KOPT-K1 (cell line): ENCODE results near the gene SOBP.

Experiments
- H3K27ac ChIP-seq: fragments of 200-600 bp; sonication (generic); 2 replicates; pipeline ENCODE4 v1.5.1; 2016; ENCODE audit warnings: antibody characterized with exemption, mild to moderate bottlenecking, low read depth, low read length; ENCODE audit not compliant: poor library complexity, severe bottlenecking
- H3K36me3 ChIP-seq: fragments of 200-600 bp; sonication (generic); 2 replicates; pipeline ENCODE4 v1.5.1; 2017; ENCODE audit warnings: antibody characterized with exemption, mild to moderate bottlenecking, low read length, moderate library complexity; ENCODE audit not compliant: insufficient read depth
- H3K9me3 ChIP-seq: fragments of 200-600 bp; sonication (generic); 2 replicates; pipeline ENCODE4 v1.5.1; 2017; ENCODE audit warnings: antibody characterized with exemption, low read length, mild to moderate bottlenecking; ENCODE audit not compliant: insufficient read depth, poor library complexity, severe bottlenecking

The SOBP gene

DNA sequence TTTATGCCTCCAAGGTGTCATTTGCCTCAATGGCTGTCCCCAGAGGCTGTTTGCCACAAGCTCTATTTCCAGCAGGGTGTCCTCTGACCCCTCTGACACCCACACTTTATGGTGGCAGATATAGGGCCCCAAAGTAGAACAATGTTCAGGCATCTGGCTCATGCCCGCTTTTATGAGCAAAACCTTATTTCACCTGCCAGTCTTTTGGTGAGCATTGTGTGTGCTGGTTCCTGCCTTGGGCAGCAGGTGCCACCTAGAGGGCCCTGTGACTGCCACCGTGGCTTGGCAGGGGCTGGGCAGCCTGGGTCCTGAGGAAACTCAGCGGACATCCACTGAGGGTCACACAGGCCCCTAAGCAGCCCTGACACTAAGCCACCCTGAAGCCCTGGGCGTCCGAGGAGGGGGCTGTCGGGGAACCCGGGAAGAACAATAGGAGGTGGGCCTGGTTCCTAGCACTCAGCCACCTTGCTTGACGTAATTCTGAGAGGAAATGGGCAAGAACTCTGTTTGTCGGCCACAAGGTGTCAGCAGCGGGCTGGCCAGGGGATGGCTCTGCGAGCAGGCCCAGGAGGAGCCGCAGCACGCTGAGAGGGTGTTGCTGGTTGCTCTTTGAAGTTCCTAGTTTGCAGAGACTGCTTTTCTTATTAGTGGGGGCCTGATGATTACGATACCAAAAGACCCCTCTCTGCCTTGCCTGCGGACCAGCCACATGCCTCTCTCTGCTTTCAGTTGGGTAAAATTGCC, 185.2 kb downstream of the SOBP start:
- peak overlapping the region; percentile 15 for H3K27ac ChIP-seq
- H3K9me3 ChIP-seq = no peaks in the 10 kb centered on the region
- no peaks in the 10 kb centered on the region for H3K36me3 ChIP-seq

DNA sequence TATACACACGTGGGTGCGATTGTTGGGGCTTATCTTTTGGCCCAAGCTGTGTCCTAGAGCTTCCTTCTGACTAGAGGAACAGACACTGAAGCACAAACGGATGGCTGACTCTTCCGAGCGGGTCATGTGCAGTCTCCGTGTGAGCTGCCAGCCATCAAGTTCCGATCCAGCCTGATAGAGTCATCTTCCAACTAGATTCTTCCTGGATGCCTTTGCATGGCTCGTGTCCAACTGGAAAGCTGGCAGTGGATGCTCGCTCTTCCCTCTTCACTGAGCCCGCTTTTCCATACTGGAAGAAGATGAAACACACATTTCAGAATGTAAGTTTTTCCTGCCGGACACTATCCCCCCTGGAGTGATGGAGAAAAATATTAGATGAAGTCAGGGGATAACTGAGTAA, 186.1 kb downstream of the SOBP start:
- H3K27ac ChIP-seq = no peak overlapping the region
- no peaks in the 10 kb centered on the region for H3K9me3 ChIP-seq
- no peaks in the 10 kb centered on the region for H3K36me3 ChIP-seq

GRCh38 chr6:107677399-107677798, 187.5 kb downstream of the SOBP start:
- Histone ChIP-seq H3K36me3 (no peaks in the 10 kb centered on the region), H3K9me3 (no peaks in the 10 kb centered on the region), H3K27ac (no peak overlapping the region)

DNA sequence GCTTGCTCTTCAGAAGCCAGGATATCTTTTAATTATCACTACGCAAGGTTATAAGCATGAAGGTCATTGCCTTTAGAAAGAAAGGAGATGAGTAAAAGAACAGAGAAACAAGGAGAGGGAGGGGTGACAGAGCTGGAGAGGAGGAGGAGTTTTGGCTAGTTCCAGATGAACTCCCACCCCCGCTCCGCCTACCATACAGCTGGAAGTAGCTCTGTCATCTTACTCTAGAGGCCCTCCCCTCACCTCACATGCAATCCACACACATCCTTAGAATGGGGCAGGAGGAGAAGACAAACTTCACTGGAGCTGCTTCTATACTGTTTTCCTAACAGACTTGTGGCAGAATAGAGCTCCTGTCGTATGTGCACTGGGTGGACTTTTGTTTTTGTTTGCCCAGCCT, 189.5 kb downstream of the SOBP start:
- no peaks in the 10 kb centered on the region for H3K36me3 ChIP-seq
- peaks cover 7% of the 10 kb centered on the region for H3K9me3 ChIP-seq
- no peak overlapping the region for H3K27ac ChIP-seq

DNA sequence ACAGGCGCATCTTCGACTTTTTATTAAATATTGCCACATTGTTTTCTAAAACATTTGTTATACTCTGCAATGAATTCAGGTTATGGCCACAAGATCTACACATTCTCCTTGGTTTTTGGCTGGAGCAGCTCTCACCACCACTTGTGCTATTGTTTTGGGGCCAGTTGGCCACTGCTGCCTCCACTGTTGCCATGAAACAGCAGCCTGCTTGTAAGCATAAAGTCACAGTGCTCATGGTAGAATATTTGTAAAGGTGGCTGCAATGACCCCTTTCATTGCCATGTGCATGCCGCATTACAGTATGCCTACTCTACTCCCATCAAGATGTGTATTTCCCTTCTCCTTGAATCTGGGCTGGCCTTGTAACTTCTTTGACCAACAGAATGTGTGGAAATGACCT, 192.8 kb downstream of the SOBP start:
- H3K9me3 ChIP-seq = peaks cover 7% of the 10 kb centered on the region

DNA sequence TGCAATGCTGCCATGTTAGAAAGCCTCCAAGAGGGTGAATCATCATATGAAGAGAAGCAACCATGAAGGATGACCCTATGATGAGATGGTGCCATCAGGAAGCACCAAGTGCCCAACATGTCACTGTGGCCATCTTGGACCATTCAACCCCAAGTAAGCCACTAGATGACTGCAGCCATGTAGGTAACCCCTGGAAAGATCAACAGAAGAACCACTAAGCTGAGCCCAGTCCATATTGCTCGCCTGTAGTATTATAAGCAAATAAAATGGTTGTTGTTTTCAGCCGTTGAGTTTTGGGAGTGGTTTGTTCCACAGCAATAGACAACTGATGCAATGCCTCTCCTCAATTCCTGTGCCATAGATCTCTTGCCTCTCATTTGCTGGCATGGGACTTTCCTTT, 193.3 kb downstream of the SOBP start:
- Histone ChIP-seq H3K36me3 (no peaks in the 10 kb centered on the region), H3K27ac (no peak overlapping the region), H3K9me3 (peaks cover 7% of the 10 kb centered on the region)

More for the DNA sequence above, 192.8 kb downstream of the SOBP start:
- H3K36me3 ChIP-seq = no peaks in the 10 kb centered on the region
- H3K27ac ChIP-seq = no peak overlapping the region

- Histone ChIP-seq H3K9me3 (peaks cover 7% of the 10 kb centered on the region), H3K27ac (no peak overlapping the region), H3K36me3 (no peaks in the 10 kb centered on the region)
Observed at GRCh38 chr6:107684996-107685395, 195.1 kb downstream of the SOBP start.

GRCh38 chr6:107689190-107689589, 199.3 kb downstream of the SOBP start:
- no peaks in the 10 kb centered on the region for H3K9me3 ChIP-seq
- no peaks in the 10 kb centered on the region for H3K36me3 ChIP-seq
- no peak overlapping the region for H3K27ac ChIP-seq

GRCh38 chr6:107689951-107690642, 200.2 kb downstream of the SOBP start:
- Histone ChIP-seq H3K27ac (no peak overlapping the region), H3K36me3 (no peaks in the 10 kb centered on the region), H3K9me3 (no peaks in the 10 kb centered on the region)

- H3K36me3 ChIP-seq = no peaks in the 10 kb centered on the region
- H3K27ac ChIP-seq = no peak overlapping the region
- H3K9me3 ChIP-seq = no peaks in the 10 kb centered on the region
Observed at GRCh38 chr6:107690643-107691061, 200.7 kb downstream of the SOBP start.

DNA sequence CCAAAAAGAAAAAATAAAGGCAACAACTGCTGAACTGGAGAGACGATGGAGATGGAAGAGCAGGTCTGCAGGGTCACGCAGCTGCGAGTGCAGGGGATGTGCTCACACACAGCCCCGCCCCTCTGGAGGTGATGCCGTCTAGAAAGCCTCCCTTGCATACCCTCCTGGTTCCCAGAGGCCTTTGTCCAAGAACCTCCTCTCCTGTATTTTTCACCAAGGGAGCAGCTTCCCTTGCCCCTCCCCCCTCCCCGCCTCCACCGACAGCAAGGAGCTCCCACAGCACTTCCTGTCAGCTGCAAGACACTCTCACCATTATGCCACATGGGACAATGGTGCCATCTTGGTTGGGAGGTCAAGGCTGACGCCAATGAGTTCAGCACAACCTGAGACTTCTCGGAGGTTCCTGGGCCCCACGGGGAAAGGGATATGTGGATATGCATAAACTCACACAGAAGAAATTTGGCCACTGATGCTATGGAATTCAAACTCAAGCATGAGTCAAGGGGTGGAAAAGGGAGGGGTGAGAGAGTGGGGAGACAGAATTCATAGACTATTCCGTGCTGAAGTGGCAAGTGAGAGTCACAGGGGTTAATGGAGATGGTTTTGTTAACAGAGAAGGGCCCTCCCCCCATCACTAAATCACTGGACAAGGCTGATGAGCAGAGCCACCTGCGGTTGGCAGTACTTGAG, 201.3 kb downstream of the SOBP start:
- Histone ChIP-seq H3K36me3 (no peaks in the 10 kb centered on the region), H3K27ac (no peak overlapping the region), H3K9me3 (no peaks in the 10 kb centered on the region)

DNA sequence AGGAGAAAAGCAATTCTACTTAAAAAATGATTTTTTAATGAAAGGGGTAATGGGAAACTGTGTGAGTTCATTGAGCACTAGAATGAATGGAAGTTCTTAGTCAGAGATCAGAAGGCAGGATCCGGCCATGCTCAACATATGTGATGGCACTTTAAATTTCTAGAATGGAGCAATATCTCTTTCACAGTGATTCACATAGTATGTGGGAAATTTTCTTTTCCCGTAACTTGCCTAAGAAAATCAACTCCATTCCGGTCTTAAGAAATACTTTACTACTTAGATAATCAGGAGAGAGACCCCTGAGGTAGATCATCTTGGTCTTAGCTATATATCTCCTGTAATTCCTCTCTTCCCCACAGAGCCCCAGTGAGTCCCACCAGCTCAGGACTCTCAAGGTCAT, 202.4 kb downstream of the SOBP start:
- no peaks in the 10 kb centered on the region for H3K9me3 ChIP-seq
- no peaks in the 10 kb centered on the region for H3K36me3 ChIP-seq
- H3K27ac ChIP-seq = no peak overlapping the region

DNA sequence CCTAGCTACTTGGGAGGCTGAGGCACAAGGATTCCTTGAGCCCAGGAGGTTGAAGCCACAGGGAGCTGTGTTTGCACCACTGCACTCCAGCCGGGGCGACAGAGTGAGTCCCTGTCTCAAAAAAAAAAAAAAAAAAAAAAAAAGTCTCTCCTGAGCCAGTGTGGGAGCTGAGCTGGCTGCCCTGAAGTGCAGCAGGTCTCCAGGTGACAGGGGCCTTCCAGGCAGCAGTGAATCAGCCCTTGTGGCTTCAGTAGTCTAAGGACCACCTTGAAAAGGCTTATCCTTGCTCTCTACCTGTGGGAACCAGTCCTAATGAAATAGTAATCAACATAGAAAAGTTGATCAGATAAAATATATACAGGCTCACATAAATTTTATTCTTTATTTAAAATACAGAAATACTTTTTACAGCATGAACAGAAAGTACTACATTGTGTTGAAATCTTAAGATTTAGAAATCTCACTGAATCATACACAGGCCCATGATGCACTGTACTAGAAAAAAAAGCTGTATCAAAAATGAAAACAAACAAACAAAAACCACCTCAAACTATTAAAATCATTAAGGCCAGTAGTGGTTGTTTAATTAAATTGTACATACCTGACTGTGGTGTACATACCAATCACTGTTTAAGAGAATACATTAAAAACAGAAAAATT, 205.3 kb downstream of the SOBP start:
- no peaks in the 10 kb centered on the region for H3K9me3 ChIP-seq
- no peaks in the 10 kb centered on the region for H3K36me3 ChIP-seq
- no peak overlapping the region for H3K27ac ChIP-seq

DNA sequence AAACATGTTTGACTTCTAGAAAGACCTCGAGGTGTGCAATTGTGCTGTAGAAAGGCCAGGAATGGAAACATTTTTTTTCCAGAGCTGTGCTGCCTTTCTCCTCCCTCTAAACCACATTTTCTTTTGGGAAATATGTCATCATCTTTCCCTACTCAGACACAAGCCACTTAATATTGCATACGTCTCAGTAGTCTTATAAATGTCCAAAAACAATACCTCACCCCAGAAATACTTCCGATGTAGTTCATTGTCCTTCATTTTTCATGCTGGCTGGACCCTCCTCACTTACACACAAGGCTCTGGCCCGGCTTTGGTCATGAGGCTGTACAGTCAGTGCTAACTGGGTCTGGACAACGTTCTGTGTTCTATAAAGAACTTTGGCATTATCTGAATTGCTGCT, 207.8 kb downstream of the SOBP start:
- no peak overlapping the region for H3K27ac ChIP-seq
- H3K9me3 ChIP-seq = no peaks in the 10 kb centered on the region
- H3K36me3 ChIP-seq = no peaks in the 10 kb centered on the region

DNA sequence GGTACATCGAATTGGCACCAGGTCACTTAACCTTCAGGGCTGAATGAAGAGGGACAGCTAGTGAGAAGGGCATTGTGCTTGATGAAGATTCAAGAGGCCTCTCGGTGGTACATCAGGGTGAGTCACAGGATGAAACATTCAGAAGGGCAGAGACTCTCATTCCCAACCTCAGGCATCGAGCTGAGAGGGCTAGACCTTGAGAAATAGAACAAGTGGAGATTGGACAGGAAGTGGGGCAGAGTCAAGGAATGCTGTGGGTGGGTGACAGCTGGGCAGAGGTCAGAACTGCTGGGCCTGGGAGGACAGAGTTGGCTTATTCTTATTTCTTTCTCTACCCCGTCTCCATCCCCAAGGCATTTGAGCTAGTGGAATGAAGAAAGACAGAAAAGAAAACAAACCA, 208.2 kb downstream of the SOBP start:
- H3K27ac ChIP-seq = no peak overlapping the region
- no peaks in the 10 kb centered on the region for H3K36me3 ChIP-seq
- H3K9me3 ChIP-seq = no peaks in the 10 kb centered on the region
